Measurements from ENCODE around the gene IL22RA2.

Gene IL22RA2

DNA sequence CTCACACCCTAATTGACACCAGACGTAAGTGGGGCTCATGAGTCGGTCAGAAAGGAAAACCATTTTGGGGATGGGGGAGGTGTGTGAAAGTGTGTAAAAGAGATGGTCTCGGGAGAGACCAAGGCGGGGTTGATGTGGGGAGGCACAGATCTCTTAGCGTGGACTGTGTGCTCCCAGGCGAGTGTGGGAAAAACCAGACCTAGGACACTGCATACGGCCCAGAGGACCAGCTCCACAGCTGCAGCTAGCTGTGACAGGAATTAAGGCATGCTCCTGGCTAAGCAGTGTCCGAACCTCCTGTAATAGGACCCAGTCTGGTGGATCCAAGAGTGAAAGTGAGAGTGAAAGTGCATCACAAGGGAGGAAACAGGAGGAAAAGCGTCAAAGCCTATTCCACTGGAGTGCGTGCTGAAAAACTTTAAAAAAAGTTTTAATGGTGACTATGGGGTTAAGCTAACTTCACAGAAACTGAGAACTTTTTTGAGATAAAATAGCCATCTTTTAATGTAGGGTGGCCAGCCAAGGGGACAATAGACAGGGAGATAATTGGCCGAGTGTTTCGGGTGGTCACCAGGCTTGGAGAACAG is 9.6 kb downstream of the IL22RA2 start:
- Mint-ChIP-seq H3K9me3 (peaks cover 4% of the 10 kb centered on the region), H3K27me3 (peaks cover 12% of the 10 kb centered on the region), H3K36me3 (peaks cover 3% of the 10 kb centered on the region), H3K4me1 (peaks cover 18% of the 10 kb centered on the region), H3K4me3 (no peak overlapping the region), H3K27ac (no peak overlapping the region)

DNA sequence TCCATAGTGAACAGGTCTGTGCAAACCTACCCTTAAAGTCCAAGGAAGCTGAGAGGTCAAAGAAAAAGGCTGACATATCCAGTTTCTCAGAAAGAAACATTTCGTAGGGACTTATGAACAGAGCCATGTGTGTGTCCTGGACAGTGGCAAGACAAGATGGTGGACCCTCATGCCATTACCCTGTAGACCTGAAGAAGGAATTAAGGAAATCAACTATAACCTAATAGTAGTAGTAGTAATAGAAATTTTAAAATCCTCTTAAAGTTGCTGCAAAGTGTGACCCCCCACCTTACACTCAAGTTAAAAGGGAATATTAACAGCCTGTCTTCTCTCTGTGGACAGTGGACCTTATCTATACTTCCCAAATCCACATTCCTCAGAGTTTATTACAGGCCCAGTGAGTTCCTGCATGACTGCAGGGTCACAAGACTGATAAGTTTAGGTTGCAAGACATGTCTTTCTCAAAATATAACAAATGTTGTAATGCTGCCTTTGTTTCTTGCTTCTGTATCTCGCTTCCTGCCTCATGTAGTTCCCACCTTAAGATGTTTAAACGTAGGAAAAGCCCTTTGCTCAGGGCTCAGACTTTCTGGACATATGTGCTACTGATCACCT is 10.6 kb downstream of the IL22RA2 start:
- no peak overlapping the region for H3K27ac Mint-ChIP-seq
- H3K4me1 Mint-ChIP-seq, result peaks cover 18% of the 10 kb centered on the region
- peaks cover 16% of the 10 kb centered on the region for H3K27me3 Mint-ChIP-seq
- no peak overlapping the region for H3K4me3 Mint-ChIP-seq
- H3K9me3 Mint-ChIP-seq, result peaks cover 4% of the 10 kb centered on the region
- H3K36me3 Mint-ChIP-seq, result peaks cover 3% of the 10 kb centered on the region

DNA sequence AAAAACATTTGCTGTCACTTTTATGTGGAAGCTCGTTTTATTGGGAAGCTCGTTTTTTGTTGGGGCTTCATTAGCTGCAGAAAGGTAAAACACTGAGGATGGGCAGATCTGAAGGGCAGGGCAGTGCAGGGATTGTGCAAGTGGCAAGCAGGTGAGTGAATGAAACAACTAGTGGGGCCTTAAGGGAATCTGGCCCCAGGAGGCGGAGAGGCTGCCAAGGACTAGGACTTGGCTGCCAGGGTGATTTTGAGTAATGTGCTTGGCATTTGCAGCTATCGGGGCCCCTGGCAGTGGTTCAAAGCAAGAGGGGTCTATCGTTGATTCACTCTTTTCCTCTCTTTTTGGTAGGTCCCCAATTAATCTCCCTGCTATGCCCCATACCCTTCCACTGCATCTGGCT is 11.5 kb downstream of the IL22RA2 start:
- no peak overlapping the region for H3K4me3 Mint-ChIP-seq
- H3K27ac Mint-ChIP-seq, result no peak overlapping the region
- H3K4me1 Mint-ChIP-seq, result peaks cover 18% of the 10 kb centered on the region
- peaks cover 3% of the 10 kb centered on the region for H3K36me3 Mint-ChIP-seq
- peaks cover 4% of the 10 kb centered on the region for H3K9me3 Mint-ChIP-seq
- H3K27me3 Mint-ChIP-seq, result peaks cover 15% of the 10 kb centered on the region

- H3K27ac Mint-ChIP-seq, result no peak overlapping the region
- H3K4me3 Mint-ChIP-seq, result no peak overlapping the region
- H3K27me3 Mint-ChIP-seq, result peaks cover 15% of the 10 kb centered on the region
- H3K4me1 Mint-ChIP-seq, result peaks cover 23% of the 10 kb centered on the region
- H3K36me3 Mint-ChIP-seq, result peaks cover 3% of the 10 kb centered on the region
- H3K9me3 Mint-ChIP-seq, result peaks cover 4% of the 10 kb centered on the region
These were observed 12.7 kb downstream of the IL22RA2 start for GRCh38 chr6:137160763-137161162.

DNA sequence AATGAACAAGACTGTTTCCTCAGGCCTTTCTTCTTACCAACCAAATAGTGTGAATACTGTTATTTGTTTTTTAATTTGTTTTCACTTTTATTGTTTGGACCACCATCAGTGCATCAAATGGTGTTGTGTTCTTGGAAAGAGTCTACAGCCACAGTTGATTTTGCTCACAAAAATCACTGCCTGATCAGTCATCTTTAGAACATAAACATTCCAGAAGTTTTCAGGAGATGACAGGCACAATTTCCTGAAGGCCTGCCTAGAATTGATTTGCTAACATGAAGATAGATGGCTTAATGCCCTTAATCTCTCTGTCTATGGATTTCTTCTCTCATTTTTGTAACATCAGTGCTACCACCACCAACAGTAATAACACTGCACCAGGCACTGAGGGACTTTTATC is 13.5 kb downstream of the IL22RA2 start:
- H3K36me3 Mint-ChIP-seq, result peaks cover 3% of the 10 kb centered on the region
- H3K9me3 Mint-ChIP-seq, result peaks cover 4% of the 10 kb centered on the region
- peaks cover 20% of the 10 kb centered on the region for H3K4me1 Mint-ChIP-seq
- peaks cover 15% of the 10 kb centered on the region for H3K27me3 Mint-ChIP-seq
- H3K27ac Mint-ChIP-seq, result no peak overlapping the region
- no peak overlapping the region for H3K4me3 Mint-ChIP-seq

- Mint-ChIP-seq H3K36me3 (no peaks in the 10 kb centered on the region), H3K27ac (no peak overlapping the region), H3K4me1 (peaks cover 15% of the 10 kb centered on the region), H3K27me3 (peaks cover 15% of the 10 kb centered on the region), H3K9me3 (no peaks in the 10 kb centered on the region), H3K4me3 (no peak overlapping the region)
These were observed 15.8 kb downstream of the IL22RA2 start for GRCh38 chr6:137157601-137158000.

- H3K4me3 Mint-ChIP-seq, result no peak overlapping the region
- no peaks in the 10 kb centered on the region for H3K36me3 Mint-ChIP-seq
These were observed 16.8 kb downstream of the IL22RA2 start for GRCh38 chr6:137156650-137157049.

GRCh38 chr6:137155830-137156229 is 17.6 kb downstream of the IL22RA2 start:
- H3K9me3 Mint-ChIP-seq, result no peaks in the 10 kb centered on the region
- no peak overlapping the region for H3K4me3 Mint-ChIP-seq
- H3K4me1 Mint-ChIP-seq, result peaks cover 15% of the 10 kb centered on the region
- no peak overlapping the region for H3K27ac Mint-ChIP-seq
- no peaks in the 10 kb centered on the region for H3K36me3 Mint-ChIP-seq
- H3K27me3 Mint-ChIP-seq, result peaks cover 12% of the 10 kb centered on the region

More at GRCh38 chr6:137156650-137157049, 16.8 kb downstream of the IL22RA2 start:
- Mint-ChIP-seq H3K9me3 (no peaks in the 10 kb centered on the region), H3K27ac (no peak overlapping the region), H3K4me1 (peaks cover 15% of the 10 kb centered on the region), H3K27me3 (peaks cover 12% of the 10 kb centered on the region)

GRCh38 chr6:137150072-137150471 is 23.4 kb downstream of the IL22RA2 start:
- no peaks in the 10 kb centered on the region for H3K36me3 Mint-ChIP-seq
- no peak overlapping the region for H3K27ac Mint-ChIP-seq
- H3K9me3 Mint-ChIP-seq, result no peaks in the 10 kb centered on the region
- H3K4me1 Mint-ChIP-seq, result no peaks in the 10 kb centered on the region
- H3K27me3 Mint-ChIP-seq, result peaks cover 2% of the 10 kb centered on the region
- H3K4me3 Mint-ChIP-seq, result no peak overlapping the region

DNA sequence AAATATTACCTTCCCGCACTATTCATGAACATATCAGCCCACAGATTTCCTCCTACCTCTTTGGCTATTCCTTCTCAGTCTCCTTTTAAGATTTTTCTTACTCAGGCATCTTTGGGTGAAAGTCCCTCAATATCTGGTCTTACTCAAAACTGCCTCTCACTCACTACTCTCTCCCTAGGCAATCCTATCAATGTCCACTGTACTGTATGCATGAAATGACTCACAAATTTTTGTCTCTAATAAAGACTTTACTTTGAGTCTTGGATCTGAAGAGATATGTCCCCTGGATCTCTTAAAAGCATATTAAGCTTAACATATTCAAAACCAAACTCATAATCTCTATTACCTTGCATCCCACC is 24.4 kb downstream of the IL22RA2 start:
- no peak overlapping the region for H3K27ac Mint-ChIP-seq

GRCh38 chr6:137148306-137149034 is 25.0 kb downstream of the IL22RA2 start:
- H3K4me3 Mint-ChIP-seq, result no peak overlapping the region
- H3K9me3 Mint-ChIP-seq, result no peaks in the 10 kb centered on the region
- no peaks in the 10 kb centered on the region for H3K4me1 Mint-ChIP-seq
- no peaks in the 10 kb centered on the region for H3K36me3 Mint-ChIP-seq
- peaks cover 2% of the 10 kb centered on the region for H3K27me3 Mint-ChIP-seq
- no peak overlapping the region for H3K27ac Mint-ChIP-seq

More for the DNA sequence above, 24.4 kb downstream of the IL22RA2 start:
- no peaks in the 10 kb centered on the region for H3K36me3 Mint-ChIP-seq
- no peak overlapping the region for H3K4me3 Mint-ChIP-seq
- peaks cover 2% of the 10 kb centered on the region for H3K27me3 Mint-ChIP-seq
- H3K9me3 Mint-ChIP-seq, result no peaks in the 10 kb centered on the region
- H3K4me1 Mint-ChIP-seq, result no peaks in the 10 kb centered on the region

DNA sequence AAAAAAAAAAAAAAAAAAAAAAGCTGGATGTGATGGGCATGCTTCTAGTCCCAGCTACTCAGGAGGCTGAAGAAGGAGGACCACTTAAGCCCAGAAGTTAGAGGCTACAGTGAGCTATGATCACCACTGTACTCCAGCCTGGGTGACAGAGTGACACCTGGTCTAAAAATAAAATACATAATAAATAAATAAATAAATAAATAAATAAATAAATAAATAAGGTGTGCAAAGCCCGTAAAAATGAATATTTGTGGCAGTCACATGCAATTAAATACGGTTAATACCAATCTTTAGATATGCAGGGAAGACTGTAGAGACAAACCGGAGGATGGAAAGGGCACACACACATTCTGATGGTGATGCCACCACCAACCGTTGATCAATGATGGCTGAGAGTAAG is 26.2 kb downstream of the IL22RA2 start:
- no peak overlapping the region for H3K4me3 Mint-ChIP-seq

GRCh38 chr6:137146206-137146605 is 27.2 kb downstream of the IL22RA2 start:
- Mint-ChIP-seq H3K27ac (no peak overlapping the region), H3K4me1 (no peaks in the 10 kb centered on the region), H3K4me3 (no peak overlapping the region), H3K27me3 (peaks cover 1% of the 10 kb centered on the region), H3K9me3 (no peaks in the 10 kb centered on the region), H3K36me3 (no peaks in the 10 kb centered on the region)

More for the DNA sequence above, 26.2 kb downstream of the IL22RA2 start:
- Mint-ChIP-seq H3K9me3 (no peaks in the 10 kb centered on the region), H3K4me1 (no peaks in the 10 kb centered on the region), H3K27me3 (peaks cover 2% of the 10 kb centered on the region), H3K36me3 (no peaks in the 10 kb centered on the region), H3K27ac (no peak overlapping the region)

DNA sequence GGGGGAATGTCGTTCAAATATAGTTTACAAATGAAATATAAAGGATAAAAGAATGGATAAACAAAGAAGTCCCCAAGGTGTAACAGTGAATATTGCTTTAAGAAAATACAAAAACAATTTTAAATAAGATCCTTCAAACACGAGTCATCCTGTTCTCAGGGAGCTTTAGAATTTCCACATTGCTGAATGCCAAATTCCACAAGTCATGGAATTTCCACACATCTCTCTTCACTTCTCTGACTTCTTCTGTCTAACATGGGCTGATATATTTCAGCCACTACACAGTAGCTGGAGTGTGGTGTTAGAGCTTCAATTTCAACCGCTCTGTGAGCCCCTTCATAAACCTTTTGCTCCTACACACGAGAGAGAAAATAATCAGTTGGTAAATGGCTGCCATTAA is 28.0 kb downstream of the IL22RA2 start:
- H3K9me3 Mint-ChIP-seq, result no peaks in the 10 kb centered on the region
- H3K27ac Mint-ChIP-seq, result no peak overlapping the region
- H3K4me3 Mint-ChIP-seq, result no peak overlapping the region
- H3K36me3 Mint-ChIP-seq, result no peaks in the 10 kb centered on the region
- no peaks in the 10 kb centered on the region for H3K4me1 Mint-ChIP-seq
- H3K27me3 Mint-ChIP-seq, result no peaks in the 10 kb centered on the region

DNA sequence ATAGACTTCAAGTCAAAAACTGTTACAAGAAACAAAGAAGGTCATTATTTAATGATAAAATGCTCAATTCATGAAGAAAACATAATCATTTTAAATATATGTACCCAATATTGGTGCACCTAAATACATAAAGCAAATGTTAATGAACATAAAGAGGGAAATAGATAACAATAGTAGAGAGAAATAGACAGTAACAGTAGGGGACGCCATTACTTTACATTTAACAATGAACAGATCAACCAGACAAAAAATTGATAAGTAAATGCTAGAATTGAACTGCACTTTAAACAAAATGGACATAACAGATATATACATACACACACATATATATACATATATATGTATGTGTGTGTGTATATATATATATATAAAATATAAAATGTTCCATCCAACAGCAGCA is 37.4 kb downstream of the IL22RA2 start:
- Mint-ChIP-seq H3K27ac (no peak overlapping the region), H3K27me3 (peaks cover 14% of the 10 kb centered on the region), H3K36me3 (peaks cover 1% of the 10 kb centered on the region), H3K4me1 (no peaks in the 10 kb centered on the region), H3K9me3 (peaks cover 6% of the 10 kb centered on the region), H3K4me3 (no peak overlapping the region)

DNA sequence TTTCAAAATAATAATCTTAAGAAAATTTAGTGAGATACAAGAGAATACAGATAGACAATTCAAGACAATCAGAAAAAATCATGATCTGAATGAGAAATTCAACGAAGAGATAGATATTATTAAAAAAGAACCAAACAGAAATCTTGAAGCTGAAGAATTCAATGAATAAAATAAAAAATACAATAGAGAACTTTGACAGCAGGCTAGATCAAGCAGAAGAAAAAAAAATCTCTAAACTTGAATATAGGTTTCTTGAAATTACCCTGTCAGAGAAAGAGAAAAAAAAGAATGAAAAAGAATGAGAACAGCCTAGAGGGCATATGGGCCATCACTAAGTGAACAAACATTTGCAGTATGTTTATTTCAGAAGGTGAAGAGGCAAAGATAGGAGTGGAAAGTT is 39.0 kb downstream of the IL22RA2 start:
- no peak overlapping the region for H3K27ac Mint-ChIP-seq
- peaks cover 14% of the 10 kb centered on the region for H3K27me3 Mint-ChIP-seq
- no peaks in the 10 kb centered on the region for H3K4me1 Mint-ChIP-seq
- peaks cover 1% of the 10 kb centered on the region for H3K36me3 Mint-ChIP-seq
- no peak overlapping the region for H3K4me3 Mint-ChIP-seq
- peaks cover 6% of the 10 kb centered on the region for H3K9me3 Mint-ChIP-seq
